Esophagus squamous epithelium (tissue), 4 donors: ENCODE results near the gene FOXL3.

Experiments used
- POLR2A ChIP-seq, 4 donors: fragments of 450-650 bp; IDR thresholded peaks; one replicate each; pipeline ENCODE4 v1.6.1; 2017; ENCODE audit warnings: antibody characterized with exemption in 4 of 4, mild to moderate bottlenecking in 4 of 4, moderate library complexity in 3 of 4
- TF ChIP-seq, protein P1 (sequence below), 6 experiments: fragments of 450-650 bp in 4 of 6; fragments of 200-600 bp in 2 of 6; sonication (generic) in 2 of 6; IDR thresholded peaks; one replicate each; pipeline ENCODE4 v1.5.1; 2016 to 2019; ENCODE audit warnings: antibody characterized with exemption in 6 of 6, mild to moderate bottlenecking in 4 of 6, moderate library complexity in 4 of 6

DNA sequence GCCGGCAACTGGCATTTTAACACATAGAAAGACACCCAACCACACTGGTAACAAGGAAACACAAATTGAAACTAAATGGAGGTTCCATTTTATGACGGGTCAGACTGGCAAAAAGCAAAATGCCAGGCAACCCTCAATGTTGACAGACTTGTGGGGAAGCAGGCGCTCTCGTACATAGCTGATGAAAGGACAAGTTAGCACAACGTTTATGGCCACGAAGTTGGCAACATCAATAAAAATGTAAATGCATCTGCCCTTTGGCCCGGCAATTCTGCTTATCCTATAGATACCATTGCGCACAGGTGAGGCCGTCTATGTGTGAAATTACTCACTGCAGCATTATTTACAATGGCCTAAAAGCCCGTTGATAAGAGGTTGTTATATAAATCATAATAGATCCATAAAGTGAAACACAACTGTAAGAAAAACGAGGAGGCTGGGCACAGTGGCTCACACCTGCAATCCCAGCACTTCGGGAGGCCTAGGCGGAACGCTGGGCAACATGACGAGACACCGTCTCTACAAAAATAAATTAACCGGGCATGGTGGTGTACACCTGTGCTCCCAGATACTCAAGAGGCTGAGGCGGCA lies 39.8 kb downstream of the FOXL3 start:
- TF ChIP-seq, protein P1, sequence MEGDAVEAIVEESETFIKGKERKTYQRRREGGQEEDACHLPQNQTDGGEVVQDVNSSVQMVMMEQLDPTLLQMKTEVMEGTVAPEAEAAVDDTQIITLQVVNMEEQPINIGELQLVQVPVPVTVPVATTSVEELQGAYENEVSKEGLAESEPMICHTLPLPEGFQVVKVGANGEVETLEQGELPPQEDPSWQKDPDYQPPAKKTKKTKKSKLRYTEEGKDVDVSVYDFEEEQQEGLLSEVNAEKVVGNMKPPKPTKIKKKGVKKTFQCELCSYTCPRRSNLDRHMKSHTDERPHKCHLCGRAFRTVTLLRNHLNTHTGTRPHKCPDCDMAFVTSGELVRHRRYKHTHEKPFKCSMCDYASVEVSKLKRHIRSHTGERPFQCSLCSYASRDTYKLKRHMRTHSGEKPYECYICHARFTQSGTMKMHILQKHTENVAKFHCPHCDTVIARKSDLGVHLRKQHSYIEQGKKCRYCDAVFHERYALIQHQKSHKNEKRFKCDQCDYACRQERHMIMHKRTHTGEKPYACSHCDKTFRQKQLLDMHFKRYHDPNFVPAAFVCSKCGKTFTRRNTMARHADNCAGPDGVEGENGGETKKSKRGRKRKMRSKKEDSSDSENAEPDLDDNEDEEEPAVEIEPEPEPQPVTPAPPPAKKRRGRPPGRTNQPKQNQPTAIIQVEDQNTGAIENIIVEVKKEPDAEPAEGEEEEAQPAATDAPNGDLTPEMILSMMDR (IDR thresholded peaks at IDR 0.05): no peak
- TF ChIP-seq POLR2A (IDR thresholded peaks at IDR 0.05): no peak
